ENCODE results near the gene TCF15.

DNA sequence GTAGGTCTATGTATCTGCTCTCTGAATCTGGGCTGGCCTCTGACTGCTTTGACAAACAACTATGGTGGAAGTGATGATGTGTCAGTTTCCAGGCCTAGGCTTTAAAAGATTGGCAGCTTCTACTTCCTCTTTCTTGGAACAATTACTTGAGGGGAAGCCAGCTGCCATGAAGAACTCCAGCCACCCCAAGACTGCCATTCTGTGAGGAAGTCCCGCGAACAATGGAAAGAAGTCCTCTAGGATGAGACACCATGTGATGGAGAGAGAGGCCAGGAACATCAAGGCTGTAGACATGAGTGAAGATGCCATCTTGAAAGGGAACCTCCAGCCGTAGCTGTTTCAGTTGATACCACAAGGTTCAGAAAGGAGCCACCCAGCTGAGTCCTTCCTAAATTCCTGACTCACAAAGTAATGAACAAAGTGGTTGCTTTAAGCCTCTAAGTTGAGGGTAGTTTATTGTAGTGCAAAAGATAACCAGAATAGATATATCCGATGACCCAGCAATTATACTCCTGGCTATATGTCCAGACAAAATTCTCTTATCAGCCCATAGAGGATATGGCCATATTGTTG is 15.3 kb upstream of the TCF15 start:
- TF ChIP-seq, protein P1, sequence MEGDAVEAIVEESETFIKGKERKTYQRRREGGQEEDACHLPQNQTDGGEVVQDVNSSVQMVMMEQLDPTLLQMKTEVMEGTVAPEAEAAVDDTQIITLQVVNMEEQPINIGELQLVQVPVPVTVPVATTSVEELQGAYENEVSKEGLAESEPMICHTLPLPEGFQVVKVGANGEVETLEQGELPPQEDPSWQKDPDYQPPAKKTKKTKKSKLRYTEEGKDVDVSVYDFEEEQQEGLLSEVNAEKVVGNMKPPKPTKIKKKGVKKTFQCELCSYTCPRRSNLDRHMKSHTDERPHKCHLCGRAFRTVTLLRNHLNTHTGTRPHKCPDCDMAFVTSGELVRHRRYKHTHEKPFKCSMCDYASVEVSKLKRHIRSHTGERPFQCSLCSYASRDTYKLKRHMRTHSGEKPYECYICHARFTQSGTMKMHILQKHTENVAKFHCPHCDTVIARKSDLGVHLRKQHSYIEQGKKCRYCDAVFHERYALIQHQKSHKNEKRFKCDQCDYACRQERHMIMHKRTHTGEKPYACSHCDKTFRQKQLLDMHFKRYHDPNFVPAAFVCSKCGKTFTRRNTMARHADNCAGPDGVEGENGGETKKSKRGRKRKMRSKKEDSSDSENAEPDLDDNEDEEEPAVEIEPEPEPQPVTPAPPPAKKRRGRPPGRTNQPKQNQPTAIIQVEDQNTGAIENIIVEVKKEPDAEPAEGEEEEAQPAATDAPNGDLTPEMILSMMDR (conservative IDR thresholded peaks at IDR 0.05; ENCODE audit: low read depth, low read length): no peak
- no peak for TF ChIP-seq EZH2phosphoT487 (IDR thresholded peaks at IDR 0.05; ENCODE audit: borderline replicate concordance, low read length)
